ENCODE data around the gene ITPRID2. TPM values are rescaled to one million over a fixed set of nuclear protein-coding genes. Genes with fewer than 3 reads are reported as not detected.

ITPRID2 gene
- total and polyA plus RNA-seq, 2 of the 8 experiments (the other 6 are each of a cell fraction or from before 2014, with no cell fraction given): 1.9 to 12.6 TPM

- TF ChIP-seq NRF1 (IDR thresholded peaks at IDR 0.05; ENCODE audit: low read depth, low read length) (no peak), CBX5 (IDR thresholded peaks at IDR 0.05; ENCODE audit: low read depth, low read length) (no peak), KDM1A (IDR thresholded peaks at IDR 0.05; ENCODE audit: borderline replicate concordance, low read length) (no peak), CREB1 (IDR thresholded peaks at IDR 0.05) (no peak), BCL11A (IDR thresholded peaks at IDR 0.05; ENCODE audit: low read depth in 2 of 2, low read length in 2 of 2) (no peak), POU5F1 (IDR thresholded peaks at IDR 0.05; ENCODE audit: low read depth, low read length) (no peak), TCF12 (IDR thresholded peaks at IDR 0.05; ENCODE audit: low read depth, low read length) (no peak)
Measured at GRCh38 chr2:181876614-181877063, 14.9 kb upstream of the ITPRID2 start (continued).

Measured in H1 (cell line).